HFFc6 (cell line): ENCODE data around the gene MBD6. TPM values are rescaled to one million over a fixed set of nuclear protein-coding genes. Genes with fewer than 3 reads are reported as not detected.
"Not testable (repeated sequence)": the region's sequence is repeated elsewhere in the genome, so short reads cannot be mapped to it uniquely, and the experiment has no call there.

Source experiments
- DNase-seq: peaks from one replicate; pipeline ENCODE4 v3.0.0-alpha.2; 2018
- H3K27ac Mint-ChIP-seq: 2 replicates; pipeline ENCODE4 v1.8.0; 2020; ENCODE audit warnings: mild to moderate bottlenecking, mixed read lengths
- H3K27me3 Mint-ChIP-seq: 2 replicates; pipeline ENCODE4 v1.8.0; 2021; ENCODE audit warnings: mild to moderate bottlenecking, moderate library complexity, mixed read lengths; ENCODE audit not compliant: insufficient read depth
- H3K36me3 Mint-ChIP-seq: 2 replicates; pipeline ENCODE4 v1.8.0; 2021; ENCODE audit warnings: low read depth, mixed read lengths
- H3K4me1 Mint-ChIP-seq: 2 replicates; pipeline ENCODE4 v1.8.0; 2020; ENCODE audit warnings: low read depth, mixed read lengths
- H3K4me3 Mint-ChIP-seq: 2 replicates; pipeline ENCODE4 v1.8.0; 2020; ENCODE audit warnings: mild to moderate bottlenecking, moderate library complexity, mixed read lengths
- H3K9me3 Mint-ChIP-seq: 2 replicates; pipeline ENCODE4 v1.8.0; 2020; ENCODE audit warnings: mild to moderate bottlenecking, mixed read lengths
- CTCF ChIP-seq: fragments of 200-600 bp; sonication (generic); IDR thresholded peaks from 2 replicates; pipeline ENCODE4 v1.5.0; 2021; ENCODE audit warnings: antibody characterized with exemption, mild to moderate bottlenecking
- total RNA-seq, 6 experiments: library from RNA; stranded (reverse); fragmentation: NEBNext Ultra II Directional; extraction: Animal tissue kit (Norgen Biotek cat#: 25700); gene quantifications; 2 replicates in 1 of 6; 3 replicates in 5 of 6; pipeline ENCODE4 v1.2.3, GENCODE V29; 2021

The MBD6 gene
- total RNA-seq, 6 experiments from 2014 or later: 40.7 to 43.6 (median 42.1) TPM

GRCh38 chr12:57563358-57563757, 40.7 kb downstream of the MBD6 start:
- no peak for TF ChIP-seq CTCF
- Mint-ChIP-seq H3K27ac (no peak overlapping the region), H3K27me3 (peaks cover 6% of the 10 kb centered on the region; the same call in 1 of the 2 replicates), H3K9me3 (no peaks in the 10 kb centered on the region), H3K4me3 (no peak overlapping the region), H3K36me3 (no peaks in the 10 kb centered on the region), H3K4me1 (peaks cover 10% of the 10 kb centered on the region; the same call in 1 of the 2 replicates)
- no peak for DNase-seq

GRCh38 chr12:57564178-57564740, 41.6 kb downstream of the MBD6 start:
- H3K36me3 Mint-ChIP-seq: no peaks in the 10 kb centered on the region
- DNase-seq: no peak
- H3K27ac Mint-ChIP-seq: no peak overlapping the region
- H3K27me3 Mint-ChIP-seq: peaks cover 7% of the 10 kb centered on the region; the same call in 1 of the 2 replicates
- H3K4me1 Mint-ChIP-seq: peaks cover 10% of the 10 kb centered on the region; the same call in 1 of the 2 replicates
- H3K4me3 Mint-ChIP-seq: no peak overlapping the region
- TF ChIP-seq CTCF: no peak
- H3K9me3 Mint-ChIP-seq: no peaks in the 10 kb centered on the region

GRCh38 chr12:57568838-57569237, 46.2 kb downstream of the MBD6 start:
- H3K36me3 Mint-ChIP-seq: no peaks in the 10 kb centered on the region
- peaks cover 12% of the 10 kb centered on the region for H3K27me3 Mint-ChIP-seq
- TF ChIP-seq CTCF: no peak
- H3K4me3 Mint-ChIP-seq: no peak overlapping the region
- H3K27ac Mint-ChIP-seq: no peak overlapping the region
- no peaks in the 10 kb centered on the region for H3K9me3 Mint-ChIP-seq
- H3K4me1 Mint-ChIP-seq: no peaks in the 10 kb centered on the region
- DNase-seq: no peak

GRCh38 chr12:57569858-57570257, 47.2 kb downstream of the MBD6 start:
- Mint-ChIP-seq H3K36me3 (no peaks in the 10 kb centered on the region), H3K4me1 (no peaks in the 10 kb centered on the region), H3K9me3 (no peaks in the 10 kb centered on the region), H3K4me3 (no peak overlapping the region), H3K27me3 (peaks cover 10% of the 10 kb centered on the region), H3K27ac (no peak overlapping the region)
- DNase-seq: no peak
- TF ChIP-seq CTCF: no peak

- not testable (repeated sequence) for H3K27ac Mint-ChIP-seq, DNase-seq, H3K9me3 Mint-ChIP-seq, H3K4me1 Mint-ChIP-seq, H3K4me3 Mint-ChIP-seq, H3K36me3 Mint-ChIP-seq
- peaks cover 10% of the 10 kb centered on the region for H3K27me3 Mint-ChIP-seq
Measured at GRCh38 chr12:57570438-57570837, 47.8 kb downstream of the MBD6 start.

- Mint-ChIP-seq H3K36me3 (no peaks in the 10 kb centered on the region), H3K27me3 (peaks cover 10% of the 10 kb centered on the region)
Measured at GRCh38 chr12:57571926-57572762, 49.5 kb downstream of the MBD6 start.

More at GRCh38 chr12:57571926-57572762, 49.5 kb downstream of the MBD6 start:
- Mint-ChIP-seq H3K9me3 (no peaks in the 10 kb centered on the region), H3K27ac (no peak overlapping the region), H3K4me3 (no peak overlapping the region), H3K4me1 (no peaks in the 10 kb centered on the region)
- no peak for TF ChIP-seq CTCF
- DNase-seq: no peak
